OCI-LY1 (cell line): ENCODE data around the gene PWP2.
"Not testable (repeated sequence)": the region's sequence is repeated elsewhere in the genome, so short reads cannot be mapped to it uniquely, and the experiment has no call there.

Source experiments
- H2AFZ ChIP-seq: fragments of 200-600 bp; sonication (generic), shearing (Covaris generic); 2 replicates; pipeline ENCODE4 v1.6.0; 2014; ENCODE audit warnings: antibody characterized with exemption, mild to moderate bottlenecking, low read length
- H3F3A ChIP-seq: fragments of 200-600 bp; sonication (generic), shearing (Covaris generic); 2 replicates; pipeline ENCODE4 v1.6.0; 2014; ENCODE audit warnings: mild to moderate bottlenecking, antibody characterized with exemption, low read length, moderate library complexity; ENCODE audit not compliant: insufficient read depth
- H3K27ac ChIP-seq: fragments of 200-600 bp; sonication (generic); 2 replicates; pipeline ENCODE4 v1.5.1; 2014; ENCODE audit warnings: low read length, mixed run types, mild to moderate bottlenecking, low read depth; ENCODE audit not compliant: poor library complexity, severe bottlenecking
- H3K27me3 ChIP-seq: fragments of 200-600 bp; sonication (generic); 2 replicates; pipeline ENCODE4 v1.6.0; 2014; ENCODE audit warnings: antibody characterized with exemption, mild to moderate bottlenecking, low read length, moderate library complexity; ENCODE audit not compliant: insufficient read depth
- H3K36me3 ChIP-seq: fragments of 200-600 bp; sonication (generic); 2 replicates; pipeline ENCODE4 v1.6.1; 2014; ENCODE audit warnings: mild to moderate bottlenecking, antibody characterized with exemption, low read length, moderate library complexity, mixed read lengths; ENCODE audit not compliant: insufficient read depth
- H3K4me1 ChIP-seq: fragments of 200-600 bp; sonication (generic); 2 replicates; pipeline ENCODE4 v1.5.1; 2014; ENCODE audit warnings: mild to moderate bottlenecking, low read length, moderate library complexity; ENCODE audit not compliant: insufficient read depth, severe bottlenecking
- H3K4me2 ChIP-seq: fragments of 200-600 bp; sonication (generic), shearing (Covaris generic); 2 replicates; pipeline ENCODE4 v1.6.1; 2014; ENCODE audit warnings: low read length
- H3K4me3 ChIP-seq: fragments of 200-600 bp; sonication (generic); 2 replicates; pipeline ENCODE4 v1.5.1; 2014; ENCODE audit warnings: low read length, low read depth, mild to moderate bottlenecking, mixed read lengths; ENCODE audit not compliant: poor library complexity, severe bottlenecking
- H3K79me2 ChIP-seq: fragments of 200-600 bp; shearing (Covaris generic); 2 replicates; pipeline ENCODE4 v1.6.1; 2016; ENCODE audit warnings: mixed run types, low read length, mixed read lengths; ENCODE audit not compliant: insufficient read depth
- H3K9ac ChIP-seq: fragments of 200-600 bp; sonication (generic), shearing (Covaris generic); 2 replicates; pipeline ENCODE4 v1.6.1; 2014; ENCODE audit warnings: mild to moderate bottlenecking, low read length, mixed read lengths
- H3K9me2 ChIP-seq: fragments of 200-600 bp; sonication (generic), shearing (Covaris generic); 2 replicates; pipeline ENCODE4 v1.6.1; 2014; ENCODE audit warnings: low read depth, mild to moderate bottlenecking, low read length, mixed read lengths
- H3K9me3 ChIP-seq: fragments of 200-600 bp; shearing (Covaris generic); 2 replicates; pipeline ENCODE4 v1.6.1; 2014; ENCODE audit warnings: low read length, mixed read lengths
- H4K20me1 ChIP-seq: fragments of 200-600 bp; sonication (generic), shearing (Covaris generic); 2 replicates; pipeline ENCODE4 v1.6.0; 2016; ENCODE audit warnings: mild to moderate bottlenecking, low read length; ENCODE audit not compliant: insufficient read depth

PWP2 gene

GRCh38 chr21:44133715-44134057, 26.5 kb downstream of the PWP2 start:
- H3K36me3 ChIP-seq: not testable (repeated sequence)

GRCh38 chr21:44134732-44135131, 27.5 kb downstream of the PWP2 start:
- H3K27ac ChIP-seq, H3K4me3 ChIP-seq, H3K4me2 ChIP-seq, H3K27me3 ChIP-seq, H3K79me2 ChIP-seq, H3K4me1 ChIP-seq, H3F3A ChIP-seq, H2AFZ ChIP-seq, H3K9me2 ChIP-seq, H3K9me3 ChIP-seq, H3K36me3 ChIP-seq, H4K20me1 ChIP-seq, H3K9ac ChIP-seq: not testable (repeated sequence)

More at GRCh38 chr21:44133715-44134057, 26.5 kb downstream of the PWP2 start:
- H3K27me3 ChIP-seq, H3K27ac ChIP-seq, H3K4me1 ChIP-seq, H3K9me3 ChIP-seq, H2AFZ ChIP-seq, H4K20me1 ChIP-seq, H3K9ac ChIP-seq, H3K4me2 ChIP-seq, H3K9me2 ChIP-seq, H3F3A ChIP-seq, H3K79me2 ChIP-seq, H3K4me3 ChIP-seq: not testable (repeated sequence)

- not testable (repeated sequence) for H3K36me3 ChIP-seq, H3K79me2 ChIP-seq, H4K20me1 ChIP-seq, H3K27ac ChIP-seq, H3K9me2 ChIP-seq, H3K27me3 ChIP-seq, H3K4me1 ChIP-seq, H3K9ac ChIP-seq, H3K4me3 ChIP-seq, H3K9me3 ChIP-seq, H2AFZ ChIP-seq, H3K4me2 ChIP-seq, H3F3A ChIP-seq
Observed at GRCh38 chr21:44138039-44138438, 30.8 kb downstream of the PWP2 start.

- not testable (repeated sequence) for H3K9me2 ChIP-seq, H4K20me1 ChIP-seq, H3F3A ChIP-seq, H2AFZ ChIP-seq, H3K4me1 ChIP-seq, H3K9me3 ChIP-seq, H3K27ac ChIP-seq, H3K36me3 ChIP-seq, H3K4me2 ChIP-seq, H3K9ac ChIP-seq, H3K4me3 ChIP-seq, H3K79me2 ChIP-seq, H3K27me3 ChIP-seq
Observed at GRCh38 chr21:44139787-44140551, 32.8 kb downstream of the PWP2 start.

- not testable (repeated sequence) for H3K27me3 ChIP-seq, H3K27ac ChIP-seq, H3K9ac ChIP-seq, H3K4me3 ChIP-seq, H3K4me2 ChIP-seq, H3K79me2 ChIP-seq, H3K9me3 ChIP-seq, H3F3A ChIP-seq, H4K20me1 ChIP-seq, H2AFZ ChIP-seq, H3K9me2 ChIP-seq, H3K4me1 ChIP-seq, H3K36me3 ChIP-seq
Observed at GRCh38 chr21:44140552-44140932, 33.3 kb downstream of the PWP2 start.

GRCh38 chr21:44142470-44142869, 35.3 kb downstream of the PWP2 start:
- H3K9me2 ChIP-seq, H3K79me2 ChIP-seq, H2AFZ ChIP-seq, H4K20me1 ChIP-seq, H3K9ac ChIP-seq, H3K4me2 ChIP-seq, H3K4me3 ChIP-seq, H3K27me3 ChIP-seq, H3F3A ChIP-seq, H3K4me1 ChIP-seq, H3K27ac ChIP-seq, H3K9me3 ChIP-seq, H3K36me3 ChIP-seq: not testable (repeated sequence)

- not testable (repeated sequence) for H3K4me3 ChIP-seq, H3K36me3 ChIP-seq, H3K79me2 ChIP-seq, H4K20me1 ChIP-seq, H3K4me2 ChIP-seq, H3K9me3 ChIP-seq, H3F3A ChIP-seq, H3K27me3 ChIP-seq, H3K4me1 ChIP-seq, H3K9ac ChIP-seq, H3K9me2 ChIP-seq, H2AFZ ChIP-seq, H3K27ac ChIP-seq
Observed at GRCh38 chr21:44143380-44143779, 36.2 kb downstream of the PWP2 start.

- H2AFZ ChIP-seq, H3K9me3 ChIP-seq, H3K27me3 ChIP-seq, H3K36me3 ChIP-seq, H4K20me1 ChIP-seq, H3K4me1 ChIP-seq, H3F3A ChIP-seq, H3K4me2 ChIP-seq, H3K79me2 ChIP-seq, H3K27ac ChIP-seq, H3K9me2 ChIP-seq, H3K4me3 ChIP-seq, H3K9ac ChIP-seq: not testable (repeated sequence)
Observed at GRCh38 chr21:44143996-44144395, 36.8 kb downstream of the PWP2 start.
